ENCODE results near the gene C11orf65. TPM values are rescaled to one million over a fixed set of nuclear protein-coding genes. Genes with fewer than 3 reads are reported as not detected.

The C11orf65 gene, protein sequence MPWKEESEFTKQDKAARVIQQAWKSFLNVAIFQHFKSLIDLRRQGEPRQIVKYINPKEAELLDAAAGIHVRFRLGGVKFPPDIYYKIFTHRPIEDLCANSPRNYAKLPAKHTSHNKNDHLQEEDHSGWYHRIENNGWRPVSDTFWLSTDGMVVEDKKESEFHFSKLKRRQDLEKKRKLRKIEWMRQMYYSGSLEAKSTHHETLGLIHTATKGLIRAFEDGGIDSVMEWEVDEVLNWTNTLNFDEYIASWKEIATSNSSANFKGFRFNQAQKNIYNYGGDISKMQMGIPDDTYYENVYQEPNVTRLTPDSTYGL
- under 1 TPM; 0.39 to 0.46 TPM for total RNA-seq
- long read RNA-seq, partial matches to known transcripts = 0 of 1 reads
- long read RNA-seq, other reads (novel, unspliced or antisense) = 1 of 1 reads

GRCh38 chr11:108467091-108467823 is at the start of gene C11orf65:
Gene C11orf65 (minus strand): TSS chr11:108467529. CDS start chr11:108461559, 5,970 bp downstream.
- peak; percentile 96 to 98 for DNase-seq
- peak; percentile 99 for ATAC-seq
- intact Hi-C loops (cut with DNase I, micrococcal nuclease) = no loop called here

DNA sequence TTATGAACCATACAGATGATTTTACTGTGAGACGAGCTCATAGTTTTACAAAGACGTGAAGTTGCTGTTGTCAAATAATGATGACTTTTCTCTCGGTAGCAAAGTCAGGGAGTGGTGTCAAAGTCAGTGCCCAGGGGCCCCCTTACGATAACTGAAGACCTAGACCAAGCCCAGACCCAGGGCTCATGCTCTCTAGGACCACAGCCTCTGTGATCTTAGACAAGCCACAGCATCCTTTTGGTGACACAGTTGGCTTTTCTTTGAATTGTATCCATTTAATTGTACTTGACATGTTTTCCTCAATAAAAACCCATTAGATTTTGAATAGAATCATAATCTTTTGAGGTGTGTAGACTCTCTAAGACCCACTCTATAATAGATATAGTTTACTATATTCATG is 48.8 kb upstream of the C11orf65 start:
- DNase-seq (no peak), ATAC-seq (no peak)
- intact Hi-C loops (cut with DNase I, micrococcal nuclease) = no loop called here

GRCh38 chr11:108512708-108513107 is 45.4 kb upstream of the C11orf65 start:
- intact Hi-C loops (cut with DNase I, micrococcal nuclease) = no loop called here
- ATAC-seq = no peak

DNA sequence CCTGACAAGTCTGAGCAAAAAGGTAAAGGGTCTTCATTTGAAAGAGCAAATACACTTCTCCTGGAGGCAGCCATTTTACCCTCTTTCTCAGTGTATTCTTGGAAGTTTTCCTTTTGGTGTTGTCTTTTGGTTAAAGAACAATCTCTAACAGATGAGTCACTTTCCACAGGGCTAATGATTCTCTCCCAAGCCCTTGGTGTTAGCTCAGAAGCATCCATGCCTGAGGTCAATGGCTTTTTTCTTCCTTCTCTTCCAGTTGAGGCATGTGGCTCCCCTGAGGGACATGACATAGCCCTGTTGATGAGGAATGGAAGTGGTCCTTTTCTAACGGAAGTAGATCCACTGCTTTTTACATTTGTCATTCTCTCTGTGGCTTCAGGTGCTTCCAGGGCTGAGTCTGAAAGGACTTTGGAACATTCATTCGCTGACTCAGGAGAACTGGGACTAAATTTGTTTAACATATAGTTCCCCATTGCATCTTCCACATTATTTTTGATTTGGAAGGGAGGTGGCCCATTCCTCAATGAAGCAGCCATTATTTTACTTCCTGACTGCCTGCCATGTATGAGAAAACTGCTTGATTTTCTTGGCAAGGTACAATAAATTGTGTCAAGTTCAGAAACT is 44.6 kb upstream of the C11orf65 start:
- intact Hi-C loops (cut with DNase I, micrococcal nuclease) = no loop called here
- DNase-seq (no peak), ATAC-seq (no peak)

More at GRCh38 chr11:108512708-108513107, 45.4 kb upstream of the C11orf65 start:
- DNase-seq = no peak

GRCh38 chr11:108508653-108509593 is 41.6 kb upstream of the C11orf65 start:
- intact Hi-C loops (cut with DNase I, micrococcal nuclease) = no loop called here
- DNase-seq (no peak), ATAC-seq (peak; percentile 86)

DNA sequence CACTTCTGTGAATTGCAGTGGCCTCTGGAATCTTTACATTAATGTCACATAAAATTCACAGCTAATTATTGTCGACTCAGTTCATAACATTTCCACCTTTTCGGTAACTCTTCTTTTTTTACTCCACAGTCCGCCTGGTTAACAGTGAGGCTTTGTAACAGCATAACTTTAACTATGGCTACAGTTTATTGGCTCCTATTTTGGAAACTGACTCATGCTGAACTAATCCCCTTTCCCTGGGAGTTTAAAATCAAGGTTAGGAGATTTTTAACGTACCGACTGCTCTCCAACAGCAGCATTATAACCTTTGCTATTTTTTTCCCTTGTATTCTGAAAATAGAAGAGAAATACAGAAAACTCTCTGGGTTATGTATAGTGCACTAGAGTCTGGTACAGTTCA is 34.1 kb upstream of the C11orf65 start:
- no peak for DNase-seq
- no peak for ATAC-seq
- intact Hi-C loops (cut with DNase I, micrococcal nuclease) = no loop called here

- DNase-seq (no peak), ATAC-seq (no peak)
- intact Hi-C loops (cut with DNase I, micrococcal nuclease) = no loop called here
Measured at GRCh38 chr11:108500721-108501120, 33.4 kb upstream of the C11orf65 start.

GRCh38 chr11:108500169-108500568 is 32.8 kb upstream of the C11orf65 start:
- intact Hi-C loops (cut with DNase I, micrococcal nuclease) = no loop called here
- ATAC-seq = no peak
- no peak for DNase-seq

GRCh38 chr11:108498816-108499408 is 31.6 kb upstream of the C11orf65 start:
- DNase-seq = peak in 1 of 2 donors; percentile 14
- ATAC-seq = no peak
- intact Hi-C loops (cut with DNase I, micrococcal nuclease) = no loop called here

GRCh38 chr11:108498046-108498815 is 30.9 kb upstream of the C11orf65 start, which contains the start of gene POGLUT3:
Gene POGLUT3 (minus strand): TSS chr11:108498384. CDS start chr11:108498366, 18 bp downstream.
- intact Hi-C loops (cut with DNase I, micrococcal nuclease) = no loop called here
- ATAC-seq = peak; percentile 68
- peak; percentile 40 to 67 for DNase-seq

GRCh38 chr11:108497317-108498045 is 30.2 kb upstream of the C11orf65 start:
- intact Hi-C loops (cut with DNase I, micrococcal nuclease) = no loop called here
- ATAC-seq (peak; percentile 90), DNase-seq (peak; percentile 82 to 92)

DNA sequence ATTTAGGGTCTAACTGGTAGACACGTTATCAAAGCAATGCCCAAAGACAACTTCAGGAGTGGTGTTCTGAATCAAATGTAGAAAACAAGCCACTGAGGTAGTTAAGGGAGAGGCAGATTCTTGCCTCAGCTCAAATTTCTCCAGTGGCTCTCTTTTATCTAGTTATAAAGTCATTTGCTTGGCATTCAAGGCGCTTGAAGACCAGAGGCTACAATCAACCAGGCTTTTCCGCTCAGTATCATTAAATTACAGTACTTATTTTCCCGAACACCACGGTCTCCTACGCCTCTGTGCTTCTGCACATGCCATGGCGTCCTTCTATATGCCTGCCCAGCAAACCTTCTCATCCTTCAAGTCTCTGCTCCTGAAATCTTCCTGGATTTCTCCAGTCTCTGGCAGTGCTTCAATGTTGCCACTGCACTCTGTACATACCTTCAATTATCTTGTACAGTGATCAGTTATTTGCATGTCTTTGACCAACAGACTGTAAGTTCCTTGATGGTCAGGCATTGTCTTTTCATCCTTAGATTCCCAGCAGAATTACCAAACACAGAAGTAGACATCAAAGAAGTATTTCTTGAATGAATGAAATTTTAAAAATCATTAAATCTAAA is 29.4 kb upstream of the C11orf65 start:
- ATAC-seq (peak; percentile 12), DNase-seq (no peak)
- intact Hi-C loops (cut with DNase I, micrococcal nuclease) = no loop called here

- intact Hi-C loops (cut with DNase I, micrococcal nuclease) = no loop called here
- ATAC-seq = no peak
- DNase-seq = no peak
Measured at GRCh38 chr11:108495326-108495725, 28.0 kb upstream of the C11orf65 start.

DNA sequence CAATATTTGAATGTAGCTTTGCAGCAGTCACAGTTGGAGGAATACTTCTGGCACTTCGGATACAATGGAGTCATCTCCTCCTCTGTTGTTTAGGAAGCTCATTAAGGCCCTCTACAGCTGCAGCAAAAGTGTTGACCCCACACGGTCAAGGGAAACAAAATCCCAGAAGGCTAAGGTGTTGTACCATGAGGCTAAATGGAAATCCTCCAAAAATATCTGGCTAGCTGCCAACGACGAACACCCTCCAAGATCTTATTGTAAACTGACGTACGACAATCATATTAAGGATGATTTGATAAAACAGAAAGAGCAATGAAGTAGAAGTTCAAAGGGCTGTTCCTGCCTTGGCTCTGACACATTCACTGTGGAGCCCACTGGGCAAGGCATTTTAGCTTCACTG is 26.9 kb upstream of the C11orf65 start:
- intact Hi-C loops (cut with DNase I, micrococcal nuclease) = no loop called here
- DNase-seq (no peak), ATAC-seq (no peak)

- intact Hi-C loops (cut with DNase I, micrococcal nuclease) = no loop called here
- no peak for ATAC-seq
- no peak for DNase-seq
Measured at GRCh38 chr11:108491936-108492335, 24.6 kb upstream of the C11orf65 start.

- ATAC-seq = no peak
- intact Hi-C loops (cut with DNase I, micrococcal nuclease) = no loop called here
- no peak for DNase-seq
Measured at GRCh38 chr11:108486828-108487227, 19.5 kb upstream of the C11orf65 start.

Measured in left colon (tissue), 2 donors.